GM18499 (cell line): Measurements from ENCODE around the gene DGKZ.
"Not testable (repeated sequence)": the region's sequence is repeated elsewhere in the genome, so short reads cannot be mapped to it uniquely, and the experiment has no call there.

Source experiments
- ATAC-seq: cut with Tn5 transposase; IDR thresholded peaks from one replicate; pipeline ENCODE4 v1.9.1; 2021; ENCODE audit warnings: moderate number of reproducible peaks; ENCODE audit not compliant: insufficient read depth, unreplicated experiment

Gene DGKZ

DNA sequence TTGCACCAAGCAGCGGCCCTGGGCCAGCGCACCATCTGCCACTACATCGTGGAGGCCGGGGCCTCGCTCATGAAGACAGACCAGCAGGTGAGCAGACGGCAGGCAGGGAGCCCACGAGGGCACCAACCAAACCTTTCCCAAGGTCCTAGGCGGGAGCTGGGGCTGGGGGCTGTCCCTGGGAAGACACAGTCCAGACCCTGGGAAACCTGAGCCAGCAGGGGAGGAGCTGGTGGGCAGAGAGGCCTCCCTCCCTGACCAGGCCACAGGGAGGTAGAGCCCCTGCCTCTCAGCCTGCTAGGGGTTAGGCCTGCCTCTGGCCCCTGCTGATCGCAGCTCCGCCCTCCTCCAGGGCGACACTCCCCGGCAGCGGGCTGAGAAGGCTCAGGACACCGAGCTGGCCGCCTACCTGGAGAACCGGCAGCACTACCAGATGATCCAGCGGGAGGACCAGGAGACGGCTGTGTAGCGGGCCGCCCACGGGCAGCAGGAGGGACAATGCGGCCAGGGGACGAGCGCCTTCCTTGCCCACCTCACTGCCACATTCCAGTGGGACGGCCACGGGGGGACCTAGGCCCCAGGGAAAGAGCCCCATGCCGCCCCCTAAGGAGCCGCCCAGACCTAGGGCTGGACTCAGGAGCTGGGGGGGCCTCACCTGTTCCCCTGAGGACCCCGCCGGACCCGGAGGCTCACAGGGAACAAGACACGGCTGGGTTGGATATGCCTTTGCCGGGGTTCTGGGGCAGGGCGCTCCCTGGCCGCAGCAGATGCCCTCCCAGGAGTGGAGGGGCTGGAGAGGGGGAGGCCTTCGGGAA is 32.4 kb downstream of the DGKZ start:
- ATAC-seq: not testable (repeated sequence)

DNA sequence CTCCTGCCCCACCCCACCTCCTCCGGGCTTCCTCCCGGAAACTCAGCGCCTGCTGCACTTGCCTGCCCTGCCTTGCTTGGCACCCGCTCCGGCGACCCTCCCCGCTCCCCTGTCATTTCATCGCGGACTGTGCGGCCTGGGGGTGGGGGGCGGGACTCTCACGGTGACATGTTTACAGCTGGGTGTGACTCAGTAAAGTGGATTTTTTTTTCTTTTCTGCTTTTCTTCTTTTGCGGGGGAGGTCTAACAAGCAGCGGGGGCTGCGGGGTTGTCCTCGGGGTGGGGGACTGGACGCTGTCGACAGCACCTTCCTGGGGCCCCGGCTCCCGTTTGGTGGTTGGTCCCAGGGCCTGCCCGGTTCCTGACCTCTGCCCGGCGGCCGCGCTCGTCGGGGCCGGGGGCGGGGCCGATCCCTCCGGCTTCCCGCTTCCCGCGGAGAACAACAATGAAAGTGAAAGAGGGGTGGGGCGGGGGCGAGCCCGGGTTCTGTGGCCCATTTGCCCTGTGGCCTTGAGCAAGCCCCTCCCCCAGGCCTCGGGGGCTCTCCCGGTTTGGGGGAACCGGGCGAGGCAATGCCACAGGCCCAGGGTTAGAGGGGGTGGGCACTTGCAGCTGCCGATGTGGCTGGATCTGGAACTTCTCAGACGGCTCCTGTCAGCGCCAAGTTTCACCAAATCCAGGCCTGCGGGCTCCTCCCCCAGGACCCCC is 33.2 kb downstream of the DGKZ start:
- no peak for ATAC-seq

DNA sequence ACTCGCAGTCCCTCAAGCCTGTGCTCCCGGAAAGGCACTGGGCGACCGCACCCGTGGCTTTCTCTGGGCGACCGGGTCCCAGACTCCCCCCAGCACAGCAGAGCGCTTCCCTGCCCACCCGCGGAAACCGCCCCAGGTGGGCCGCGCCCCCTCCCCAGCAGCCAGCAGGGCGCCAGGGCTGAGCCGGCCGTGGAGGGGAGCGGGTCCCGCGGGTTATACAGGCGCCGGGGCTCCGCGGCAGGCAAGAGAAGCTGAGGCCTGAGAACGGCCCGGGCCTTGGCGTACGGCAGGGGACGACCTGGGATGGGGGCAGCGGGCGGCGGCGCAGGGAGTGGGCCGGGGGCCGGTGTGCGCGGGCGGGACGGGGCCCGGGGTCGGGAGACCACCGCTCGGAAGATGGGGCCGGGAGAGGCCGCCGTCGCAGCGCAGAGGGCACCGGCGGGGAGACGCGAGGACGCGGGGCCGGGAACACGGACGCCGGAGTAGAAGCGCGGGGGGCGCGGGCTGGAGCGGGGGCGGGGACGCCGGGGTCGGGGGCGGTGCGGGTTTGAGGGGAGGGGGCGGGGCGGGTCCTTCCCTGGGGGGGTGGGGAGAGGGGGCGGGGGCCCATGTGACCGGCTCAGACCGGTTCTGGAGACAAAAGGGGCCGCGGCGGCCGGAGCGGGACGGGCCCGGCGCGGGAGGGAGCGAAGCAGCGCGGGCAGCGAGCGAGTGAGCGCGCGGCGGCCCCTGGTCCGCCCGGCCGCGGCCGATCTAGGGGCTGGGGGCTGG is 34.0 kb downstream of the DGKZ start, which contains the start of gene MDK:
Gene MDK (plus strand): TSS at position 622 of the 771 bp plus-strand sequence. CDS start 389 bp downstream, outside the sequence.
- no peak for ATAC-seq

DNA sequence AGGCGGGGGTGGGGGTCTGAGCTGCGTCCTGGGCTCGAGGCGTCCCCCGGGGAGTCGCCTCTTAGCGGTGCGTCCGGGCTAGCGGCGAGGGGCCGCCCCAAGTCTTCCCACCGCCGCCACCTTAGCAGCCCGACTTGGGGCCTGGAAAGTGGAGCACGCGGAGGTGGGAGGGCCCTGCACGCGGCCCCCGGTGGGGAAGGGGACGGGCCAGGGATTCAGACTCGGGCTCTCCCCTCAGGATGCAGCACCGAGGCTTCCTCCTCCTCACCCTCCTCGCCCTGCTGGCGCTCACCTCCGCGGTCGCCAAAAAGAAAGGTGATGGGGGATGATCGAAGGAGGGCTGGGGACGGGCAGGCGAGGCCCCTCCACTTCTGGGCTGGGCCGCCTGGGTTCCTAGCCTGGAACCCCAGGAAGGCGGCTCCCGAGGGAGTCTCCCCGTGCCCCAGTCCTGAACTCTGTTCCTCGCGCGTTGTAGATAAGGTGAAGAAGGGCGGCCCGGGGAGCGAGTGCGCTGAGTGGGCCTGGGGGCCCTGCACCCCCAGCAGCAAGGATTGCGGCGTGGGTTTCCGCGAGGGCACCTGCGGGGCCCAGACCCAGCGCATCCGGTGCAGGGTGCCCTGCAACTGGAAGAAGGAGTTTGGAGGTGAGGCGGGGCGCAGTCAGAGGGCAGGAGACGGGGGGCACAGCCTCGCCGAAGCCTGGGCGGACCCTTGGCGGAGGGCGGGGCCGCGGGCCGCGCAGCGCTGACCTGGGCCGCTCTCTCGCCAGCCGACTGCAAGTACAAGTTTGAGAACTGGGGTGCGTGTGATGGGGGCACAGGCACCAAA is 34.8 kb downstream of the DGKZ start:
- ATAC-seq: no peak

GRCh38 chr11:46382646-46383403 is 35.6 kb downstream of the DGKZ start:
- ATAC-seq: no peak

- no peak for ATAC-seq
Measured at GRCh38 chr11:46383404-46383758, 36.1 kb downstream of the DGKZ start.

DNA sequence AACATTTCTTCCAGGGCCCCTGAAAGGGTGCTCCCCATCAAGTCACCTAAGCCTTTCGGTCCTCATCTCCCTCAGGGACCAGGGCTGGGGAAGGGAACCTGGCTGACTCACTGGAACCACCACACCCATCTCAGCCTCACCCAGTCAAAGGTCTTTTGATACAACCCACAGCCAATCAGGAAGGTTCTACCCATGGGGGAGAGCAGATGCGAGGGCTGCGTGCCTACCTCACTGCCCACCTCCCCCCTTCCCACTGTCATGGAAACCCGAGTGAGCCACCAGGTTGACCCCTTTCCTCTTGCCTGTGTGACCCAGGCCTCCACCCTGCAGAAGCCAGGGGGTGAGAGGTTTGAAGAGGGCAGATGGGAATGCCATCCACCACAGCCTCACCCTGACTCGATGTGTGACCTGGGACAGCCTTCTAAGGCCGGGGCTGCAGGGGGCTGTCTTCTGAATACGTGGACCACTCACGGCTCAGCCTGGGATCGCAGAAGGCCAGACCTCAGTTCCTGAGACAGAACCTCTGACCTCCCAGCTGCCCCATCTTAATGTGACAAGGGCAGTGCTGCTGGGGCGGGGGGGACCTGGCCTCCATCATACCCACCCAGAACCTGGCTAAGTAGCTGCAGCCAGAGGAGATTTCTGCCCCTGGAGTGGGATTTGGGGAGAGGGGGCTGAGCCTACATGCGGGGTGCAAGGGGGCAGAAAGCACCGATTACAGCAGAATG is 36.9 kb downstream of the DGKZ start:
- ATAC-seq: no peak

DNA sequence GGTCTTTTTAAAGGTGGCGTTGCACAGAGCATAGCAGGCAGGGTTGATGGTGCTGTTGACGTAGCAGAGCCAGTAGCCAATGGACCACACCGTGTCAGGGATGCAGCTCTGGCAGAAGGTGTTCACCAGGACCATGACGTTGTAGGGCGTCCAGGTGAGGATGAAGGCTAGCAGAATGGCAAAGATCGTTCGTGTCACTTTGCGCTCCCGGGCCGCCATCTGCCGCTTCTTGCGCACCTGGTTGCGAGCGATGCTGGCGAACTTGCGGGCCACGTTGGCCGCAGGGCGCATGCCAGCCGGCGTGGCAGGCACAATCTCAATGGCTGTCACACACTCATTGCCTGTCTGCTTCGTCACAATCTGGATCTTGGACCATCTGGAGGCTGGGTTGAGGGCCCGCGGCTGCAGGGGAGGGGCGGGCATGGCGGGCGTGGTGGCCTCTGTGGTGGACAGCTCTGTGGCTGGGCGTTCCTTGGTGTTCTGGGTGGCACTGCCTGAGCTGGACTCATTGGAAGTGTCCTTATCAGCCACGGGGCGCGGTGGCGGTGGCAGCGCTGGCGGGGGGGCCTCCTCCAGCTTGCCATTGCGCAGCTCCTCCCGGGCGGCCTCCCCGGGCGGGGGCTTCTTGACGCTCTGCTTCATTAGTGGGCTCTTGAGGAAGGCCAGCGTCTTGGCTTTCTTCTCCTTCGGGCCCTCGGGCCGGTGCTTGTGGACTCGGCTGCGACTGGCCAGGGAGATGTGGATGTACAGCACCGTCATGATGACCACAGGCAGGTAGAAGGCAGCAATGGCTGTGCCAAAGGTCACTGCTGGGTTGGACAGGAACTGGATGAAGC is 38.1 kb downstream of the DGKZ start:
- ATAC-seq: no peak

DNA sequence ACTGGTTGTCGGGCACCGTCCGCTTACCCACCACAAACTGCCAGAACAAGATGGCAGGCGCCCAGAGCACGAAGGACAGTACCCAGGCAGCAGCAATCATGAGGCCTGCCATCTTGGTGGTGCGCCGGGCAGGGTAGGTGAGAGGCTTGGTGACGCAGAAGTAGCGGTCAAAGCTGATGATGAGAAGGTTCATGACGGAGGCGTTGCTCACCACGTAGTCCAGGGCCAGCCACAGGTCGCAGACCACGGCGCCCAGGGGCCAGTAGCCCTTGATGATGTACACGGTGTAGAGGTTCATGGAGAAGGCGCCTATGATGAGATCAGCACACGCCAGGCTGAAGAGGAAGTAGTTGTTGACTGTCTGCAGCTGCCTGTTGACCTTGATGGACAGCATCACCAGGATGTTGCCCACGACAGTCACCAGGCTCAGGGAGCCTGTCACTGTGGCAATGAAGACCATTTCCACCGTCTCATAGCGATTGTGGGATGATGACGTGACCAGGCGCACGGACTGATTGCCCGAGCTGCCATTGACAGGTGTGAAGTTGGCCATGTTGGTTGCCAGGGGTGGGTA is 38.8 kb downstream of the DGKZ start:
- ATAC-seq: no peak

DNA sequence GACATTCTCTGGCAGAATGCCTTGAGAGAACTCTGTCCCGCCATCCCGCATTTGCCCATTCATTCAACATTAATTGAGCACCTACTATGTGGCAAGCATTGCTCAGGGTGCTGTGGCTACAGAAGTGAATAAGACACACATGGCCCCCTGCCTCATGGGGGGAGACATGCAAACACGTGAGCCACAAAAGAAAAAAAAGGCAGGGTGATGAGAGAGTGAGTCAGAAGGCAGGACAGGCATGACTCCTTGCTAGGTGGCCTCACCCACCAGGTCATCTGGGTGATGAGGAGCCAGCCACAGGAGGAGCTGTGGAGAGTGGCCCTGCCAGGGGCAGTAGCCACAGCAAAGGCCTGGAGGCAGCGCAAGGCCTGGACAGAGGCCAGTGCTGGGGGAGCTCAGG is 39.4 kb downstream of the DGKZ start:
- ATAC-seq: no peak

- ATAC-seq: no peak
Measured at GRCh38 chr11:46387456-46387855, 40.2 kb downstream of the DGKZ start.

GRCh38 chr11:46387919-46388618 is 40.8 kb downstream of the DGKZ start:
- ATAC-seq: no peak

DNA sequence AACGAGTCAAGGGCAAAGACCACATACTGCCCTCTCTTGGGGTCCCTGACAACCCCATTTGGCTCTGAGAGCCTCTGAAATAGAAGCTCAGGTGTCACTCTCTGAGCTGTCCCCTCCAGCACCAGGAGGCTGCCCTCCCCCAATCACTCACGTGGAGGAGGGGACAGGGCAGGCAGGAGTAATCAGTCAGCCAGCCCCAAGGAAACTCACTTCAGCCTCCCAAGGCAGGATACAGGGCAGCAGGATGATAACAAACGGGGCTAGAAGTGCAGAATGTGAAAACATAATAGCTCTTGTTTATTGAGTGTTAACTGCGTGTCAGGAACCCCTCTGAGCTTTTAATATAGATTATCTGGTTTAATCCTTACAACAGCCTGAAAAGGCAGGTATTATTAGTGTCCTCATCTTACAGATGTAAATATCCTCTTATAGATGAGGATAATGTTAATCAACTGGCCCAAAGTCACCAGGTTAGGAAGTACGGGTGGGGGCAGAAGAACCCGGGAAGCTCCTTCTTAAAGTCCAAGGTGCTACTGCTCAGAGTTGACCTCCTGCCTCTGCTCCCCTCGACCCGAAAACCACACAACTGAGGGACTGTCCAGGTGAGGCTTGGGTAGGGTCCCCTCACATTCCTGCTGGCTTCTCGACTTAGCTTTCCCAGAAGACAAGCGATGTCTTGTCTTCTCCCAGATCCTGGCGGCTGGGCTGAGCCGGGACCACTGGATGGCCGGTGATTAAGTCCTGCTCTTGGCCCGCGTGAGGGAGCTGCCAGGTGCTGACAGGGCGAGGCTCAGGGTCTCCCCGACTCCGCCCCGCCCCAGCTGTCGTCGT is 41.6 kb downstream of the DGKZ start:
- no peak for ATAC-seq

GRCh38 chr11:46389450-46390330 is 42.4 kb downstream of the DGKZ start:
- no peak for ATAC-seq
